Left ventricle myocardium superior (tissue), 1 donor: Measurements from ENCODE around the gene TSEN2. TPM values are rescaled to one million over a fixed set of nuclear protein-coding genes. Genes with fewer than 3 reads are reported as not detected.
"Not testable (repeated sequence)": the region's sequence is repeated elsewhere in the genome, so short reads cannot be mapped to it uniquely, and the experiment has no call there.

Experiments
- ATAC-seq: fragments of 200-7000 bp; cut with Tn5 transposase; one replicate; pipeline ENCODE4 v1.9.1; 2020; ENCODE audit warnings: mild to moderate bottlenecking, moderate library complexity
- DNase-seq: peaks from one replicate; pipeline ENCODE4 v3.0.0-alpha.2; 2020
- intact Hi-C: fragments of 100-400 bp; cut with micrococcal nuclease; formaldehyde crosslinking; loops from one replicate; pipeline ENCODE4 v1.11.0; 2022
- total RNA-seq: library from RNA; stranded (reverse); fragmentation: NEBNext Ultra II Directional; extraction: Animal tissue kit (Norgen Biotek cat#: 25700); gene quantifications from one replicate; pipeline ENCODE4 v1.2.1, GENCODE V29; 2021
- donor health status: DM: no; HTN: yes; CAD: no; lungs with severe emphysema.

Gene TSEN2
- total RNA-seq, 1 donor from 2014 or later, result 23.1 TPM

GRCh38 chr3:12522721-12523120 is 38.4 kb downstream of the TSEN2 start:
- intact Hi-C loops, result no loop called here
- DNase-seq (peak; percentile 61), ATAC-seq (peak; percentile 94)

DNA sequence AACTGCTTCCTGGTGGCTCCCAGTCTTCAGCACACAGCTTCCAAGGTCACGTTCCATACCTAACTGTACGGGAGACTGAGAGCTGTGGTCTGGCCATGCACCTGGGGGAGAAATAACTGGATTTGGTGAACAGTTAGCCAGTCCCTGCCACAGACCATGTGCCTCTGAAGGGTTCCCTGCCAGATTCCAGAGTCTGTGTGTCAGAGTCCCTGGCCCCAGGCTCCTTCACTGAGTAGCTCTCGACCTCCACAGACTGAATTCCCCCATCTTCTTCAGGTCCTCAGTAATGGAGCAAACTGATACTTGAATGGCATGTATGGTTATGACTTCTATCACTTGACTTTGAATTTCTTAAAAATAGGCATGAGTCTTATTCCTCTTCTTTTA is 43.5 kb downstream of the TSEN2 start:
- ATAC-seq (no peak), DNase-seq (no peak)
- intact Hi-C loops, result no loop called here

- intact Hi-C loops, result no loop called here
- ATAC-seq, result no peak
- no peak for DNase-seq
Measured at GRCh38 chr3:12532182-12532581, 47.9 kb downstream of the TSEN2 start.

- DNase-seq, result no peak
- intact Hi-C loops, result no loop called here
Measured at GRCh38 chr3:12536423-12536822, 52.1 kb downstream of the TSEN2 start.

DNA sequence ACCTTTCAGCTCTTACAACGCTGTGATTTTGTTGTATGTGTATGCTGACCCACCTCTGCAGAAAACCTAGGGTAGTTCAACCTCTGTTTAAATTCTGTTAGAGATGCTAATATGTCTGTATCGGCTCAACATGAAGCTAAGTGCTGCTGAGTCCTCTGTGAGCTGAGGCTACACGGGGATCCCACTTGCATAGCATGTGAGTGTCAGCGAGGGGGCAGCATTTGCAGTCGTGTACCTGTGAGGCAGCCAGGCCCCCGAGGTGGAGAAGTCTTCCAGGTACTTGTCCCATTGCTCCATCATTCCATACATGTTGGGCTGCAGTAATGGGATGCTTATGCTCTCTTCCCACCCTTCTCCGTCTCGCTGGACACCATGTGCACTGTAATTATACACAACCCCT is 57.3 kb downstream of the TSEN2 start:
- ATAC-seq (peak; percentile 59), DNase-seq (no peak)
- intact Hi-C loops, result no loop called here

More at GRCh38 chr3:12536423-12536822, 52.1 kb downstream of the TSEN2 start:
- no peak for ATAC-seq

- DNase-seq, intact Hi-C loops, ATAC-seq: not testable (repeated sequence)
Measured at GRCh38 chr3:12543497-12543896, 59.2 kb downstream of the TSEN2 start.

- intact Hi-C loops, result no loop called here
- ATAC-seq, result no peak
- DNase-seq, result no peak
Measured at GRCh38 chr3:12544652-12545472, 60.6 kb downstream of the TSEN2 start.

DNA sequence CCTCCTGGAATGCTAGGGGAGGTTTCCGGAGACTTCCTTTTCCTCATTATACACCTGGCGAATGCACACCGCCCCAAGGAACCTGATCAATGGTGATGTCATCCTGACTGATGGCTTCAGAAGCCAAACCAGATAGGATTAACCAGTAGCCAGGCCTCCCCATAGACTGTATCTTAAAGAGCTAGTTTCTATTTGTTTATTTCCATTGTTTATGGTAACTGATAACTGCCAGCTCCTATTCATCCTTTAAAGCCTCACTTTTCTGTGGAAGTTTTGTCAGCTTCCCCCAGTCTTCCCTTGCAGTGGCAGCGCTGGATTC is 61.2 kb downstream of the TSEN2 start, which contains the start of gene MKRN2OS:
Gene MKRN2OS (minus strand): TSS at position 27 of the 319 bp plus-strand sequence. CDS start 35 bp downstream, outside the sequence.
- no peak for DNase-seq
- intact Hi-C loops, result no loop called here
- no peak for ATAC-seq

GRCh38 chr3:12549971-12550760 is 65.9 kb downstream of the TSEN2 start:
- ATAC-seq, result no peak
- intact Hi-C loops, result no loop called here

GRCh38 chr3:12553921-12554391 is 69.7 kb downstream of the TSEN2 start:
- DNase-seq (peak; percentile 39), ATAC-seq (no peak)
- intact Hi-C loops, result no loop called here

More at GRCh38 chr3:12549971-12550760, 65.9 kb downstream of the TSEN2 start:
- DNase-seq, result no peak

DNA sequence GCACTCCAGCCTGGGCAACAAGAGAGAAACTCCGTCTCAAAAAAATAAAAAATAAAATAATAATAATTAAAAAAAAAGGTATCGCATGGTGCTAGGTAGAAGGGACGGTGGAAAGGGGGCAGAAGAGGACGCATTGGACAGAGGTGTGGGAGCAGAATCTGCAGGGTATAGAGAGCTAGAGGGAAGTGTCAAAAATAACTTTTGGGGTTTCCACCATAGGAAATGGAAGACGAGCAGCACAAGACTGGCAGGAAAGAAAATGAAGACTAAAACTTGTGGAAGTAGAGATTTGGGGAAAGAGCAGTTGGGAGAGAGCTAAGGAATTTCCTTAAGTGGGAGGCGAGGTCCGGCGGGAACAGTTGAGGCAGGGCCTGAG is 72.0 kb downstream of the TSEN2 start:
- intact Hi-C loops, result no loop called here
- peak; percentile 10 for ATAC-seq
- no peak for DNase-seq

DNA sequence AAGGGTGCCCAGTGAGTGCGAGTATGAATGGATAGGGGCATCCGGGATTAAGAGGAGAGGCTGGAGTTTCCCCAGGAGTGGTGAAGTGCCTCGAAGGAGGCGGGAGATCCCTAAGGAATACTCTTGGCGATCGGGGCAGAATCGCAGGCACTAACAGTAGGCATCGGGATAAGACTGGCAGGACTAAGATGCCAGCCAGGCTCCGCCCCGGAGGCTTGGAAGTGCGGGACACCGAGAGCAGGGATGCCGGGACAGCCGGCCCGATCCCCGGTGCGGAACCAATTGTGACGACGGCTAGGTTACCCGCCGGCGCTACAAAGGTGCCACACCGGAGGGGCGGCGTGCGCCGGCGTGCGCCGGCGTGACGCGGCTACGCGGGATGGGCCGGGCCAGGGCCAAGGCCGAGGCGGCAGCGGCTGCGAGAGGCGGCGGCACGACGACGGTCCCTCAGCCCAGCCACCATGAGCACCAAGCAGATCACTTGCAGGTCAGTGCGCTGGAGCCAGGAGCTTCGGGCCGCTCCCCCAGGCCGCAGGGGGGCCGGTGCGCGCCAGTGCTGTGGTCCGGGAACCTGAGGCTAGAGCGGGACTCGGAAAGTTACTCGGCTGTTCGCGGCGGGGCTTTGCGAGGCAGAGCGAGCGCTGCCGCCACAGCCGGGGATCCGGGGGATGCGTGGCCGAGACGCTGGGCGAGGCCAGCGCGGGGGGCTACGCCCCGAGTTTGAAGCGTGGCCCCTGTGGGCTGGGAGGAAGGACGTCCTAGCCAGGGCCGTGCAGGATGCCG is 72.6 kb downstream of the TSEN2 start, which contains the start of gene MKRN2:
Gene MKRN2 (plus strand): TSS at position 398 of the 783 bp plus-strand sequence. CDS start 64 bp downstream, at position 462.
- ATAC-seq, result peak; percentile 96
- intact Hi-C loops, result no loop called here
- DNase-seq, result peak; percentile 93

DNA sequence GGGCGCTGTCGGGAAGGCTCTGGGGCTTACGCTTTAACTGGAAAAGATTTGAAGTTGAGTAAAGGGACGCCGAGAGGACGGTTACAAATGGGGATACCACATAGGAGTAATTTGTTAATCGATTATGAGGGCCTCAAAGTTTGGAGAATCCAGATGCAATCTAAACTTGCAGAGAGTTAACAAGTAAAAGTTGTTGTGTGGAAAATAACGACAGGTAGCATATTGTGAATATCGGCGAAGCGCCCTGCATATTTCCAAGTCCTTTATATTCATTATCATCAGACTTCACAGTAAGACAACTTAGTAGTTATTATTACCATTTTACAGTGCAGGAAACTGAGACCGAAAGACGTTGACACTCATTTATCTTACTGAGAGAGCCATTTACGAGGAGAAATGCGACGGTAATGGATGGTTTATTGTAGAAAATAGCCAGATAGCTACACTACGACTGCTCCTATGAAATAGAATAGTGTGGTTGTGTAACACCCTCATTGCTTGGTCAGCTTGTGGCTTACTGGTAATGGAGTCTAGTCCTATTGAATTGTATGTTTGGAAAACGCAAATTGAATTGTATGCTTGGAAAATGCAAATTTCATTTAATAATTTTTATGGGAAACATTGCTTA is 73.3 kb downstream of the TSEN2 start:
- DNase-seq, result no peak
- intact Hi-C loops, result no loop called here
- ATAC-seq, result no peak

- ATAC-seq (no peak), DNase-seq (no peak)
- intact Hi-C loops, result no loop called here
Measured at GRCh38 chr3:12558706-12559105, 74.4 kb downstream of the TSEN2 start.

DNA sequence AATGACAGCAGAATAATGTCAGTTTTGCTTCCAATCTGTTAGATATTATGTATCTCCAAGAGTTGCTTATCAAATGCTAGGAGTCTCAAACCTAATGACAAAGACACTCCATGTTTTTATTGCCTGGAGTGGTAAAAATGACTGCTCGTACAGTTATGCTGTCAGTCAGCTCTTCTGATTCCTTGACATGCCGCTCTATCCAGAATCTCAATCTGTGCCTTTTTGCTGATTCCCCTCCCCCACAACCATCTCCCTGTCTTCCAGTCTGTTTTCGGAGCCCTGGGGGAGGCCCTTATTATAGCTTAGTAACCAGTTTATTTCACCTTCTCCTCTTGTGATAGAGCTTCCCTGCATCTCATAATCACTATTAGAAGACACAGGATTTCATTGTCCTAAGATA is 75.2 kb downstream of the TSEN2 start:
- intact Hi-C loops, result no loop called here
- DNase-seq (no peak), ATAC-seq (no peak)

DNA sequence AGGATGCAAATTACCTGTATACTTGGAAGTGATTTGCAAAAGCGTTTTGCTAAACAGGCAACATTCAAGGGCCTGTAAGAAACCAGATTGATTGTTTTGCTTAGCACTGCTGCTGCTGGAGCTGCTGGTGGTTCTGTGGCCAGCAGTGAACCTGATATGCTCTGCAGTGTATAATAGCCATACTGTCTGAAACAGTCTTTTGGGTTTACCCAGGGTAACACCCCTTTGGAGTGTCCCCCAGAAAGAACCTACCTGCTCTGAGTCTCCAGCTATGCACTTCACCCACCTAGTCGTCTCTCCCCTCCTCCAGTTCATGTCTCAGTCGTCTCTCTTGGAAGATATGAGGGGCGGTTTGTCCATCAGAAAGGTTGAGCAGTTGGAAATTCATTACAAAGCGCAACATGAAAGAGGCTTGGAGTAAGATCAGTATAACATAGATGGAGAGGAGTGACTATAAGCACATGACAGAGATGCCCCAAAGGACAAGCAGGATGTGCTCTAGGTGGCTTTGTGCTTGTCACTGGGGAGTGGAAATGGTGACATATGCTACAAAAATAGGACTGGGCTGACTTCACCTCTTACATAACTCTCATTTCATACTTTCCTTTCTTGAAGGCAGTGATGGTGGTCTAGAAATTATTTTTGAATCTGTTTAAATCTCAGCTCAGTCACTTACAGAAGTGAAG is 76.4 kb downstream of the TSEN2 start:
- DNase-seq, result no peak
- ATAC-seq, result peak; percentile 18
- intact Hi-C loops, result no loop called here

- intact Hi-C loops, result no loop called here
- DNase-seq, result no peak
- ATAC-seq, result no peak
Measured at GRCh38 chr3:12561397-12561796, 77.1 kb downstream of the TSEN2 start.

DNA sequence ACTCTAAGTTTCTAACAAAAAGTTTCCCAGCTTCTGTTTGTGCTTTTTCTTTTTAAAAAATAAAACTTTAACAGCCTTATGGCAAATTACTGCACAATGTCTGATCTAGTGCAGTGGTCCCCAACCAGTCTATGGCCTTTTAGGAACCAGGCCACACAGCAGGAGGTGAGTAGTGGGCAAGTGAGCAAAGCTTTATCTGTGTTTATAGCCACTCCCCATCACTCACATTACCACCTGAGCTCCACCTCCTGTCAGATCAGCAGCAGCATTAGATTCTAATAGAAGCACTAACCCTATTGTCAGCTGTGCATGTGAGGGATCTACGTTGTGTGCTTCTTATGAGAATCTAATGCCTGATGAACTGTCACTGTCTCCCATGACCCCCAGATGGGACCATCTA is 78.2 kb downstream of the TSEN2 start:
- ATAC-seq, result no peak
- no peak for DNase-seq
- intact Hi-C loops, result no loop called here
